ENCODE results near the gene NPIPB12.
"Not testable (repeated sequence)": the region's sequence is repeated elsewhere in the genome, so short reads cannot be mapped to it uniquely, and the experiment has no call there.

NPIPB12 gene

DNA sequence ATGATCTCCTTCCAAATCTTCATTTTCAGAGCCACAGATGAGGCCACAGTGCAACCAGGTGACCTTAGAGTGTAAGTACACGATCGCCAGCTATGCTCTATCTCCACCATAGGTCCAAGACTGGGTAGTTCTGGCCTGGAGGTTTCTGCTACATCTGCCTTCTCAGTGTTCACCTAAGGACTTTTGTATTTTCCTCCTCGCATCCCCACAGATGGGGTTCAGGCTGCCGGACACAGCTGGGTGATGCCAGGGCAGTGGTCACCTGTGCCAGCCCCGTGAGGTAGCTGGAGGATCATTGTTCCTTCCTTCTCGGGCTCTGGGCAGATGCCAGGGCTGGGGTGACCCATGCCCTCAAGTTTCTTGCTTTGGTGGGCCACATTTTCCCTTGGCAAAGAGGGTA, at the start of gene NPIPB12:
NPIPB12 (minus strand) TSS at position 101 of the 400 bp plus-strand sequence.
- H3K27ac ChIP-seq: not testable (repeated sequence)

DNA sequence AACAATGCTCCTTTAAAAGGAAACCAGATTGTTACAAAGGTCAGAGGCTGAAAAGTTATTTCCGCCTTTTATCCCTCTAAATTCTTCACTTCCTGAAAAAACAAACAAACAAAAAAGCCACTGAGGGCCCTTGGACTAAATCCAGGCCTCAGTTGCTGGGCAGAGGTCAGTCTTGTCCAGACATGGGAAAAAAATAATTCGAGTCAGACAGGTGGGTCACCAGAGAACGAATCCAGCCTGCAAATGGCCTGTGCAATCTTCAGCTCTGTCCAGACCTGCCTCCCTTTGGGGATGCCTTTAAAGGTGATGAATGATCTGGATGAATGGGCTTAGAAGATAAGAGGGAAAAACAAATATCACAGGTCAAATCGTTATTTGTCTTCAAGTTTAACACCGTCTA, 15.3 kb upstream of the NPIPB12 start:
- not testable (repeated sequence) for H3K27ac ChIP-seq

DNA sequence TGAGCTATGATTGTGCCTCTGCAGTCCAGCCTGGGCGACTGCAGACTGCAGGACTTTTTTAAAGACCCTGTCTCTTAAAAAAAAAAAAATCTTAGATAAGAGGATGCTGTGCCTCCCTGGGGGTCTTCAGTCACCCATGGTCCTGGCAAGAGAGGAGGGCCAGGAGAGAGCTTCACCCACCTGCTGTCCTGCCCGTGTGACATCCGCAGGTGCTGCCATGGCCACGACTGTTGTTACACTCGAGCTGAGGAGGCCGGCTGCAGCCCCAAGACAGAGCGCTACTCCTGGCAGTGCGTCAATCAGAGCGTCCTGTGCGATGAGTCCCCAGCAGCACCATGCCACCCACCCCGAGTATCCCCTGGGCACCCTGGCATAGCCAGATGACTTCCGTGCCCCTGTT, 23.9 kb downstream of the NPIPB12 start:
- H3K27ac ChIP-seq: not testable (repeated sequence)

DNA sequence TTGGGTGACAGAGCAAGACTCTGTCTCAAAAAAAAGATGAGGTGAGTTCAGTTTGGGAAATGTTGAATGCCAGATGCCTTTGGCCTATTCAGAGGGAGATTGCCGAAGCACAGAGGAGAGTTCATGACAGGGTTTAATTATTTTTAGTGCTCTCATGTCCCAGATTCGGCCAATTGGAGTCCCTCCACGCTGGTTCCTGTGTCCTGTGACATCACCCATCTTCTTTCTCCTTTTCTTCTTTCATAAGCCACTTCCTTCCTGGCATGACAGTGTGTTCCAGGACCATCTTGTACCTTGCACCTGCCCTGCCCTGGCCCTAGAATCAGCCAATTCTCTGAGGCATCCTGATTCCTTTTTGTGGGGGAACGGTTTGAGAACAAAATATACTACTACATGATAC, 34.1 kb downstream of the NPIPB12 start:
- not testable (repeated sequence) for H3K27ac ChIP-seq

DNA sequence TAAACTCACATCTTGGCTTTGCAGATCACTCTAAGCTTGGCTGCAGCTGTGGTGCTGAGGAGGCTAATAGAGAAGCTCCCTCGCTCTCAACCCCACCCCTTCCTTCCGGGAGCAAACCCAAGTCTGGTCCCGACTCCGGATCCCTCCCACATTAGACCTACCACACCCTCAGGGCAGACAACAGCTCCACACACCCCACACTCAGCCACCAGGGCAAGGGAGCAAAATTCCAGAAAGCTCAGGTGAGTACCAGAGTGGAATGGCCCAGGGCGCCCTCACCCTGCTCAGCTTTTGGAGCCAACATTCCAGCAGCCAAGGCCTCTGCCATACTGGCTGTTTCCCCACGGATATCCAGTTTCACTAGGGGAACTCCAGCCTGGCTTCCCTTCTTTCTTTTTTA, 36.5 kb downstream of the NPIPB12 start:
- H3K27ac ChIP-seq: not testable (repeated sequence)

DNA sequence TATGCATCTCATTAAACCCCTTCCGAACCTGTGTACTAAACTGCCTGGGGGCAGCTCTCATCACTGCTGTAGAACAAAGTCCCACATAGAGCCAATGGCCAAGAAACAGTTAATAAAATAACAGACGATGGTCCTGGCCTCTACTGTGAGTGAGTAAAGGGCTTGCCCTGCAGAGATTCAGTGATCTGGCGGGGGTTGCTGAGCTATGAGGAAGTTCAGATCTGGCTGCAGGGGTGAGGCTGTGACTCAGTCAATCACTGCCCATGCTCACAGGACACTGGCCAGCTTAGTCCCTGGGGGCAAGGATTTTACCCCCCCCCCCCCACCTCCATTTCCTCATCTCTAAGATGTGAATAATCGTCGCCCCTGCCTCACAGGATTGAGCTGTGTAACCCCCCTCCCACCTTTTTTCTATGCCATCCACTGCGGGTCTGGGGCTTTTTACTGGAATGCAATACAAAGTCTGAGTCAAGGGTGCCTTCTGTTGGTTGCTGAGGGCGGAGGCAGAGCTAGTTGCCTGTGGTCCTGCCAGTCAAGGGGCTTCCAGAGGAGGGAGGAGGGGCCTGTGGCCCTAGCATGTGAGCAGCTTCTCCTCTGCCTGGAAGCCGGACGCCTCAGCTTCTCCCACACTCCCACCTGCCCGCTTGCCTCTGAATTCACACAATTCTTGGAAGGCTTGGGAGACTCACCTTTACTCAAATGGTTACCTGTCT, 38.4 kb downstream of the NPIPB12 start:
- H3K27ac ChIP-seq: not testable (repeated sequence)

DNA sequence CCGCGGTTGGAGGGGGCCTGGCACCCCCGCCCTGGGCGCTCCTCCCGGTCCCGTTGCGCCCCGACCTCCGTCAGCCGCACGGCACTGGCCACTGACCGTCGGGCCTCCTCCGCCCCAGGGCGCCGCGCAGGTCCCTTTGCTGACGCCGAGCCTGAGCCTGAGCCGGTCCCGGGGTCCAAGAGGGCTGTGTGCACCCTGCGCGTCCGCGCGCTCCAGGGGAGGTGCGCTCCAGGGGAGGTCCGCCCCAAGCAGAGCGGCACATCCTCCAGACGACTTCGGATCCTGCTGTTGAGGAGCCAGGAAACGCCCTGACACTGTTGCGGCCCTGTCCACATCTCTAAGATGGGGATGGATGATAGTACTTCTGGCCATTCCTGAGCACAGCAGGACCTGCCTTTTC, 39.3 kb downstream of the NPIPB12 start:
- not testable (repeated sequence) for H3K27ac ChIP-seq

DNA sequence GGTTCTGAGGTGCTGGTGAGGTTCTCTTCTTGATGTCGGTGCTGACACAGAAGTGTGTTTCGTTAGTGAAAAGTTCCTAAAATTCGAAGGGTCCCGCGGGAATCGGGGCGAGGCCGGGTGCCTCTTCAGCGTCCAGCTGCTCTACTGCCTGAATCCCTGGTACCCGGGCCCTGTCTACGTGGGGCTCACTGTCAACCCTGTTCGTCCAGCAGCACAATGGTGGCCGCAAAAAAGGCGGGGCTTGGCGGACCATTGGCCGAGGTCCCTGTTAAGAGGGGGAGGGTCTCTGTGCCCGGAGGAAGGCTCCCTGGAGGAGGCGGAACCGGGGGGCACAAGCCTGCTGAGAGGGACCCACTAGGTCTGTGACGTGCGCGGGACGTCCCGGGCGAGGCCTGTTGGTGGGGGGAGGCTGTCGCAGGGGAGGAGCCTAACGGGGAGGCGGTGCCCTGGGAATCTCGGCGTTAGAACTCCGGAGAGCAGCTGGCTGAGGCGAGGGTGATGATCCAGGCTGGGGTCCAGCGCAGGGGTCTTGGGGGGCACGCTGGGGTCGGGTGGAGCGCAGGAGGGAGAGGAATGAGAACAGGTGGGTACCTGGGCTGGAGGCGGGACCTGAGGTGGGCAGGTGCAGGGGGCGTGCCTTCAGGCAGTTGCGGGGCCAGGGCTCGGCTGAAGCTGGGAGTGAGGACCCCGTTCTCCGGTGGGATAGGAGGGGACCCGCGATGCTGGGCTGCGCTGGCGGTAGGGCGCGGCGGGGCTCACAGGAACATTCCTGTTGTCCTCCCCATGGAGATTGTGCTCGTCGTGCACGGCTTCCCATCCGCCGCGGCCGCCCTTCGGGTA, 40.0 kb downstream of the NPIPB12 start:
- H3K27ac ChIP-seq: not testable (repeated sequence)

DNA sequence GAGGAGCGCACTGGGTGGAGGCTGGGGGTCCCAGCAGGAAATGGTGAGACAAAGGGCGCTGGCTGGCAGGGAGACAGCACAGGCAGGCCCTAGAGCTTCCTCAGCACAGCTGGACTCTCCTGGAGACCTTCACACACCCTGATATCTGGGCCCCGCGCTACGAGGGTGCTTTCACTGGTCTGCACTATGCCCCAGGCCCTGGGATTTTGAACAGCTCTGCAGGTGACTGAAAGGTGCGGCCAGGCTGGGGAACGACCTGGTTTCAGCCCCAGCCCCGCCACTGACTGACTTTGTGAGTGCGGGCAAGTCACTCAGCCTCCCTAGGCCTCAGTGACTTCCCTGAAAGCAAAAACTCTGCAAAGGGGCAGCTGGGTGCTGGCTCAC, 45.6 kb downstream of the NPIPB12 start:
- H3K27ac ChIP-seq: not testable (repeated sequence)

DNA sequence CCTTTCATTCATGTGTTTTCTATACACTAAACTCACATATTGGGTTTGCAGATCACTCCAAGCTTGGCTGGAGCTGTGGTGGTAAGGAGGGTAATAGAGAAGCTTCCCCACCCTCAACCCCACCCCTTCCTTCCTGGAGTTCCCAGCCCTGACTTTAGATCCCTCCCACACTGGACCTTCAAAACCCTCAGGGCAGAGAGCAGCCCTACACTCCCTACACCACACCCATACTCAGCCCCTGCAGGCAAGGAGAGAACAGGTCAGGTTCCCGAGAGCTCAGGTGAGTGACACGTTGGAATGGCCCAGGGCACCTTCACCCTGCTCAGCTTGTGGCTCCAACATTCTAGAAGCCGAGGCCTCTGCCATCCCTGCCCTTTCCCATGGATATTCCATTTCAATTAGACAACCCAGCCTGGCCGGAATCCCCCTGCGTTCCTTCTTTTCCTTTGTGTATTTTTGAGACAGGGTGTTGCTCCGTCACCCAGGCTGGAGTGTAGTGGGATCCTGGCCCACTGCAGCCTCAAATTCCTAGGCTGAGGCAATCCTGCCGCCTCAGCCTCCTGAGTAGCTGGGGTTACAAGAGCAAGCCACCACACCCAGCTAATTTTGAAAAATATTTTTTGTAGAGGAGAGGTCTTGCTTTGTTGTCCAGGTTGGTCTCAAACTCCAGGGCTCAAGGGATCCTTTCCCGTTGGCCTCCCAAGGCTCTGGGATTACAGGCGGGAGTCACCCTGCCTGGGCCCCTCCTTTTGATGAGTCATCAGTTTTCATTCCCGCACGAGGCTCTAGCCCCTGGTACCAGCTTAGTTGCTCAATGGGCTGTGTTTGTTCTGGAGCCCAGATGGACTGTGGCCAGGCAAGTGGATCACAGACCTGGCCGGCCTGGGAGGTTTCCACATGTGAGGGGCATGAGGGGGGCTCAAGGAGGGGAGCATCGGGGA, 46.2 kb downstream of the NPIPB12 start, which contains the start of gene SULT1A4:
SULT1A4 (plus strand) TSS at position 208 of the 941 bp plus-strand sequence. CDS start 1,473 bp downstream, outside the sequence.
- H3K27ac ChIP-seq: not testable (repeated sequence)

DNA sequence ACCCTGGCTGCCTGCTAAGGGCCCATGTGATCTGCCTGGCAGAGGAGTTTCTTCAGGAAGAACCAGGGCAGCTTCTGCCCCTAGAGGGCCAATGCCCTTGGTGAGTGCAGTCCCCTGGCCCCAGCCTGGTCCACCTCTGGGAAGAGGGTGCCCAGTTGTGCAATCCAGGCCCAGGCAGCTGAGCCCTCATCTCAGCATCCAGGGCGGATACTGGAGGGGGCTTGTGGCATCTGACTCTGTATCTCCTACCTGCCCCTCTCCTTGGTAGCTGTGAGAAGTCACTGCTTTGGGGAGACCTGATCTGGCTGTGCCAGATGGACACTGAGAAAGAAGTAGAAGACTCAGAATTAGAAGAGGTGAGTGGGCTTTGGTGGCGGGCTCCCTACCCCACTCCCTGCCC, 48.5 kb downstream of the NPIPB12 start:
- H3K27ac ChIP-seq: not testable (repeated sequence)

DNA sequence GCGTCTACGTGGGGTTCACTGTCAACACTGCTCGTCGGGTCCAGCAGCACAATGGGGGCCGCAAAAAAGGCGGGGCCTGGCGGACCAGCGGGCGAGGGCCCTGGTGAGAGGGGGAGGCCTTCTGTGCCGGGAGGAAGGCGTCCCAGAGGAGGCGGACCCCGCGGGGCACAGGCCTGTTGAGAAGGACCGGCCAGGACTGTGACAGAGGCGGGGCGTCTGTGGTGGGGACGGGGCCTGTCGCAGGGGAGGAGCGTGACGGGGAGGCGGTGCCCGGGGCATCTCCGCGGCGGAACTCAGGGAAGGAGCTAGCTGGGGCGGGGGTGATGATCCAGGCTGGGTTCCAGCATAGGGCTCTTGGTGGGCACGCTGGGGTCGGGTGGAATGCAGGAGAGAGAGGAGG, 51.4 kb downstream of the NPIPB12 start:
- H3K27ac ChIP-seq: not testable (repeated sequence)

DNA sequence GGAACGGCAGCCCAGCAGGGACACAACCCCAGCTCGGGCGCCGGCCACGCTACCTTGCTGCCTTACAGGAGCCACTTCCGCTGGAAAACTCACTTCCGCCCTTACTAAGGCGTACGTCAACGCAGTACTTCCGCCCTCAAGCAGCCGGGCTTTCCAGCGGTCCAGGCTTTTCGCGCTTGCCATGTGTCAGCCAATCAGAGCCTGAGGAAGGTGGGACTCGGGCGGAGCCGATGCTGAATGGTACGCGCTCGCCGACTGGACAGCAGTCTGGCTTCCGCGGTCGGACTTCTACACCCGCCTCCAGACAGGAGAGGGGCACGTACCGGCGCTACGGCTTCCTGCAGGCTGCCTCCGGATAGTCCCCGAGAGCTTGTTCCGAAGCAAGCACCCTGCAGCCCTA, 51.9 kb downstream of the NPIPB12 start, which contains the start of the genes BOLA2 and SLX1B:
BOLA2 (minus strand) TSS at position 83 of the 400 bp plus-strand sequence. CDS start 98 bp downstream, outside the sequence.
SLX1B (plus strand) TSS at position 265 of the 400 bp plus-strand sequence.
- H3K27ac ChIP-seq: not testable (repeated sequence)

DNA sequence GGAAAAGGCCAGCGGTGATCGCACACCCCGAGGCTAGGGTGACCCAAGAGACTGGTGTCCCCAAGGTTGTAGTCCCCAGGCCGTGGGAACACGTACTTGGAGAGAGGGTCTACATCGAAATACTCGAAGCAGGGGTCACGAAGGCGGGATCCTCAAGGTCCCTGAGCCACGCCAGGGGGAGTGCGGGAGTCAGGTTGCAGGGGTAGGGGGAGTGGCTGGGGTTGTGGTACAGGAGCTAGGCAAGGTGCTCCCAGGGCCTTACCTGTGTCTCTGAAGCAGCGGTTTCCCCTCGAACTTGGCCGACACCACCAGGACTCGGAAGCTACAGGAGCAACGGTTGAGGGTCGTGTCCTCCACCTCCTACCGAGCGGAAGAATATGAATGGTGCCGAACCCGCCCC, 52.5 kb downstream of the NPIPB12 start:
- not testable (repeated sequence) for H3K27ac ChIP-seq

Data from C4-2B (cell line).